ENCODE measurements around the gene MAP1B.

GRCh38 chr5:72151169-72151568, 43.9 kb downstream of the MAP1B start:
- no peak for TF ChIP-seq EZH2 (IDR thresholded peaks at IDR 0.05; ENCODE audit: borderline replicate concordance, low read length)
- TF ChIP-seq CTCF (IDR thresholded peaks at IDR 0.05; ENCODE audit: low read length): no peak

Data from OCI-LY1 (cell line).